ENCODE measurements around the gene ITPKA.
"Not testable (repeated sequence)": the region's sequence is repeated elsewhere in the genome, so short reads cannot be mapped to it uniquely, and the experiment has no call there.

The ITPKA gene

GRCh38 chr15:41493205-41493901, at the start of gene ITPKA:
TSS of gene ITPKA (plus strand) at chr15:41493874. CDS start at chr15:41493928, 54 bp downstream.
- peak; percentile 48 to 71 (median 61) for DNase-seq

DNA sequence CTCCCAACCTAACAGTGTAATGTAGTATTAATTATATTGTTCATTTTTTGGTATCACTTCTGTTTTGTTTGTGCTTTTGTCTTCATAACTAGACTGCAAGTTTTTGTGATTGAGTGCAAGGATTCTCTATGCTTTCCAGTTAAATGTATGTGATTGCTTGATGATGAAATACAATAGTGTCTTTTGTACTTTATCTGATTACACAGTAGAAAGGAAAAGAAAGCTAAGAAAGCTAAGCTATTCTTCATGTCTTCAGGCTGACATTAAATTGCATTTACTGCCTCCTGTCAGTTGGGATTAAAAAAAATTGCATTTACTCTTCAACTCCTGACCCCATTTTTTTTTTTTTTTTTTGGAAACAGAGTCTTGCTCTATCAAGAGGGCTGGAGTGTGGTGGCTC, 48.3 kb upstream of the ITPKA start:
- no peak for DNase-seq

DNA sequence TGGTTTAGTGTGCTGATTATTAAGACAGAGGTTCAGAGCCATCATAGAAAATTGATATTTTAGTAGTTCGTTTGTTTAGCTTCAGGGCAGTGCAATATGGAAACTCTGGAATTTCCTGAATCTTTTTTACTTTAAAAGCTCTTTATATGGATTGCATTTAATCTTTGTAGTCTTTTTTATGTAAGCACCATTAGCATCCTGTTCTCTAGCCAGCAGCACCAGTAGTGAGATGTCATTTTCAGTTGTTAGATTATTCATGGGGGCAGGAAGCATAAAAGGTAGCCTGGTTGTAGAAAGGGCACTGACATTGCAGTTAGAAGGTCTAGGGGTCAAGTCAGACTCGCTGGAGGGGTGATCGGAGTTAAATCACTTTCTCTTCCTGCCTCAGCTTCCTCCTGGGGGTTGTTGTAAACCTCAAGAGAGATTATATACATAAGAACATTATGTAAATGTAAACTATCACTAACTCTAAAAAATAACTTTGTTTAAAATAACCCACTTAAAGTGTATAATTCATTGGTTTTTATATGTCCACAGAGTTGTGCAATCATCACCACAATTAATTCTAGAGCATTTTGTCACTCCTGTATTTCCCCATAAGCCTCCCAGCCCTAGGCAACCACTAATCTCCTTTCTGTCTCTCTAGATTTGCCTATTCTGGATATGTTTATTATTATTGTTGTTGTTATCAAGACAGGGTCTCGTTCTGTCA, 31.4 kb upstream of the ITPKA start:
- DNase-seq = no peak

- DNase-seq = no peak
Measured at GRCh38 chr15:41464889-41465580, 28.6 kb upstream of the ITPKA start.

- DNase-seq = no peak
Measured at GRCh38 chr15:41465822-41466421, 27.8 kb upstream of the ITPKA start.

GRCh38 chr15:41466711-41467110, 27.0 kb upstream of the ITPKA start:
- no peak for DNase-seq

DNA sequence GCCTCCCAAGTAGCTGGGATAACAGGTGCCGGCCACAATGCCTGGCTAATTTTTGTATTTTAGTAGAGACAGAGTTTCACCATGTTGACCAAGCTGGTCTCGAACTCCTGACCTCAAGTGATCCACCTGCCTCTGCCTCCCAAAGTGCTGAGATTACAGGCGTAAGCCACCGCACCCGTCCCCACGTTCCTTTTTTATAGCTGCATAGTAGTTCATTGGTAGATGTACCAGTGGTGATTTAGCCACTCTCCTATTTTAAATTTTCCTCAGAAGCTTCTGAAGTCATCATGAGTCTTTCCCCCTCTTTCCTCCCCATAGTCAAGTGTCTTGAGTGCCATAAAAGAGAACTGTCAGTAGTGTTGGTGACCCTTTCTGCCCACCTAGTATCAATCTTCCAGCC, 24.0 kb upstream of the ITPKA start:
- DNase-seq = not testable (repeated sequence)

- DNase-seq = no peak
Measured at GRCh38 chr15:41473418-41473817, 20.3 kb upstream of the ITPKA start.

DNA sequence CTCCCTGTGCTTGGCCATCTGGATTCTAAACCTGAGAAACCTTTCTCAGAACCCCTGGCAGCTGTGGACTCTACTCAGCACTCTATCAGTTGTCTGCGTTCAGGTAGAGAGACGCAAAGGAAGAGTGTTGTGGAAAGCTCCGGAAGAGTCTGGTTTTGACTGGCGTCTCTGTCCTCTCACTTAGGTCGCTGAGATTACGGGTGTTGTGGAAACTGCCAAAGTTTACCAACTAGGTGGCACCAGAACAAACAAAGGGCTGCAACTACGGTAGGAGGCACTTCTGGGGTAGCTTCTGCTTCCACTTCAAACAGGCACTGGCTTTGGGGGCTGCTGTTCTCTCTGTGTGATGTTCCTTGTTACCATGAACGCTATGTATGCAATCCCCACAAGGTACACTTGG, 19.2 kb upstream of the ITPKA start:
- no peak for DNase-seq

DNA sequence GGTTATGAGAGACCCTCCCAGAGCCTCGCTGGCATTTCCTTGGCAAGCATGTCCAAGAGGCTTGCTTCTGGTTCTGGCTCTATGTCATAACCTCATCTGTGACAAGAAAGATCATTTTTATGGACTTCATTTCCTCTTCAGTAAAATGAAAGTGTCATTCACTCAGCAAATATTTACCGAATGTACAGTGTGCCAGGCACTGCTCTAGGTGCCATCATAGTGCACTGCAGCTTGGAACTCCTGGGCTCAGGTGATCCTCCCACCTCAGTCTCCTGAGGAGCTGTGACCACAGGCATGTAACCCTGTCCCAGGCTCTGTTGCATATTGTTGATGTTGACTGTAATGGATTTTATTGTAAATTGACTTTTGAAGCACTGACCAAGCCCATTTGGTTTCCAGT, 18.7 kb upstream of the ITPKA start:
- DNase-seq = no peak

DNA sequence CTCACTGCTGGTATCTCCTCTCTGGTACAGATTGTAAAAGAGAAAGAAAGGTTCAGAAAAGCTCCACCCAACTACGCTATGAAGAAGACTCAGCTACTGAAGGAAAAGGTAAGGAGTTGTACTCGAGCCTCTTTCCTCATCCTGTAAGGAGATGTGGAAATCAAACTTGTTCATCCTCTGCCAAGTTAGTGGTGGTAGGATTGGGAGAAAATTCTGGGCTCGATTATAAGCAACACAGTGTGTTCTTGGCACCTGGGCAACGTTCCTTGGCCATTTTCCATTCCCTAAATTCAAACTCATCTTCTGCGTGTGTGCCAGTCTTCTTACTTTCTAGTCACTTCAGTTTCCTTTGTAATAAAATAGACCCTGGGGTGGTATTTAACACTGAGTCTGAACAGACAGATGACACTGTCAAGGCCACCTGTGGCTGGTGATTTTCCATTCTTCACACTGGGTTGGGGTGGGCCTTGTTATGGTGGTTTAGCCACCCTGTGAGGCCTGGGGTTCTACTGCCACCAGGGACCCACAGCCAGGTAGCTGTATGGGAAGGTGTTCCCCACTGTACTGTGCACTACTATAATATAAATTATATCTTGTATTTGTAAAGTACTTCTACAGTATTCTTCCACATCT, 17.1 kb upstream of the ITPKA start:
- DNase-seq = no peak

GRCh38 chr15:41480396-41481140, 13.1 kb upstream of the ITPKA start:
- no peak for DNase-seq

GRCh38 chr15:41482110-41482877, 11.4 kb upstream of the ITPKA start:
- DNase-seq = no peak

DNA sequence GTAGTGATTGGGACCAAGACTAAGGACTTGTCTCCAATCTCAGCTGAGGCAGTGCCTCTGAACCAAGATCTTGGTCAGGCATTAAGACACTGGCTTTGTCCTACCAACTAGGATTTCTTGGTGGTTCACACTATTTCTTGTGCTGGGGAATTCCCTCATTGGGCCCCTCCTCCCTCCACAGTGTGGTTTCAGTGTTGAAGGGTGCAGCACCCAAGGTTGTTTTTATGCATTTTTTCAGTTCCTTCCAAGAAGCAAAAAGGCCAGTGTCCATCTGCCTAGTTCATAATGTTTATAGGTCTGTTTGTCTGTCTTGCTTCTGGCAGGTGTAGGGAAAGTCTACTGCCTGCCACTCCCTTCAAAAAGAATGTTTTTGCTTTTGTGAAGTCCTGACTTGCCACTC, 10.6 kb upstream of the ITPKA start:
- no peak for DNase-seq

- no peak for DNase-seq
Measured at GRCh38 chr15:41483519-41483918, 10.2 kb upstream of the ITPKA start.

- DNase-seq = no peak
Measured at GRCh38 chr15:41484937-41485625, 8.6 kb upstream of the ITPKA start.

DNA sequence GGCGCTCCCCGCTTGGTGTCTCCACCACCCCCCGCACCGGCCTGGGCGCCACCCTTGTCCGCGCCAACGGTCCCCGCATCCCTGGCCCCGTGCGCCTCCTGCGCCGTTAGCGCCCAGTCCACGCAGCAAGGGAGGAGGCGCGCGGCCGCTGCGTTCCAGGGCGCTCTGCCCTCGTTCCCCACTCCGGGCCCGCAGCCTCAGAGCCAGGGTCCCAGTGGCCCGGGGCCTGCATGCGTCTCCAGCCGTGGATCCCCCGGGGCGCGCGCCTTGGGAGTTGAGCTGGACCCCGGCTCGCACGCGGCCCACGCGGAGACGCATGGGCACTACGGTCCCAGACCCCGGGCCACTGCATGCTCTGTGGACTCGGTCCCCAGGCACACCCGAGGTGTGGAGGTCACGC, 7.4 kb upstream of the ITPKA start:
- DNase-seq = no peak

DNA sequence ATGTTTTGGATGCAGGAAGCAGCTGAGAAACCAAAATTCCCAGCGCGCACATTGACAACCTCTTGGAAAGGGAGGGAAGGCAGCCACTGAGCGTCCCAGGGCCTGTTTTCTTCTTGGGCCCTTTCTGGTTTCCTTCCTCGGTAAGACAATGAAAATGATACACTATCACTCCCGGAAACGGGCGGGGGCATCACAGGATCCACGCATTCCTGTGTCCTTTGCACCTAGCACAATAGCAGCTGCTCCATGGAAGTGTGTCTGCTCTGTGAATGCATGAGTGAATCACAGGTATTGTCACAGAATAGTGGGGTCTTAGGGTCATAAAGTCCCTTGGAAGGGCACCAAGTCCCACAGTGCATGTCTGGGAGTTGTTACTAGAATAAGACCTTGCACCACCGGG, 6.3 kb upstream of the ITPKA start:
- DNase-seq = no peak

- no peak for DNase-seq
Measured at GRCh38 chr15:41487802-41488201, 5.9 kb upstream of the ITPKA start.

DNA sequence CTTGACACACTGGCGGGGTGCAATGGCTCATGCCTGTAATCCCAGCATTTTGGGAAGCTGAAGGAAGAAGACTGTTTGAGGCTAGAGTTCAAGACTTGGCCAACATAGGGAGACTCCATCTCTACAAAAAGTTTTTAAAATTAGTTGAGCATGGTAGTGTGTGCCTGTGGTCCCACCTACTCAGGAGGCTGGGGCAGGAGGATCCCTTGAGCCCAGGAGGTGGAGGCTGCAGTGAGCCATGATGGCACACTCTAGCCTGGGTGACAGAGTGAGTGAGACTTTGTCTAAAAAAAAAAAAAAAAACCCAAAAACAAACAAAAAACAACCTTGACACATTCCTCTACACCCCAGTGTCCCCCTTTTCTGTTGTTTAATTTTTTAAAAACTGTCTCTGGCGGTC, 4.0 kb upstream of the ITPKA start:
- DNase-seq = no peak

GRCh38 chr15:41490355-41490754, 3.3 kb upstream of the ITPKA start:
- DNase-seq = no peak
